Fibroblast of gingiva (primary cell): ENCODE measurements around the gene SLC35D3.
"Not testable (repeated sequence)": the region's sequence is repeated elsewhere in the genome, so short reads cannot be mapped to it uniquely, and the experiment has no call there.

Experiments
- DNase-seq: peaks from one replicate; pipeline ENCODE4 v3.0.0-alpha.2; 2011; ENCODE audit warnings: low read depth

The SLC35D3 gene

GRCh38 chr6:136921936-136922684 is at the start of gene SLC35D3:
Gene SLC35D3 (plus strand): TSS chr6:136922301. CDS start chr6:136922429, 128 bp downstream.
- DNase-seq = no peak

- DNase-seq = no peak
Observed at GRCh38 chr6:136873748-136874147, 48.4 kb upstream of the SLC35D3 start.

- not testable (repeated sequence) for DNase-seq
Observed at GRCh38 chr6:136876469-136876868, 45.6 kb upstream of the SLC35D3 start.

- no peak for DNase-seq
Observed at GRCh38 chr6:136880748-136881460, 41.2 kb upstream of the SLC35D3 start.

- no peak for DNase-seq
Observed at GRCh38 chr6:136886091-136886490, 36.0 kb upstream of the SLC35D3 start.

GRCh38 chr6:136887953-136888352 is 34.1 kb upstream of the SLC35D3 start:
- no peak for DNase-seq

- DNase-seq = peak; percentile 19
Observed at GRCh38 chr6:136889271-136890193, 32.6 kb upstream of the SLC35D3 start.

- no peak for DNase-seq
Observed at GRCh38 chr6:136890194-136890839, 31.8 kb upstream of the SLC35D3 start.

- DNase-seq = no peak
Observed at GRCh38 chr6:136890986-136891385, 31.1 kb upstream of the SLC35D3 start.

- DNase-seq = no peak
Observed at GRCh38 chr6:136893187-136893586, 28.9 kb upstream of the SLC35D3 start.

GRCh38 chr6:136895901-136896300 is 26.2 kb upstream of the SLC35D3 start:
- no peak for DNase-seq

- DNase-seq = no peak
Observed at GRCh38 chr6:136897071-136897470, 25.0 kb upstream of the SLC35D3 start.

- DNase-seq = no peak
Observed at GRCh38 chr6:136901212-136901784, 20.8 kb upstream of the SLC35D3 start.

- DNase-seq = not testable (repeated sequence)
Observed at GRCh38 chr6:136904477-136904876, 17.6 kb upstream of the SLC35D3 start.

- DNase-seq = no peak
Observed at GRCh38 chr6:136914947-136915346, 7.2 kb upstream of the SLC35D3 start.

GRCh38 chr6:136918706-136919105 is 3.4 kb upstream of the SLC35D3 start:
- no peak for DNase-seq

GRCh38 chr6:136920216-136920615 is 1.9 kb upstream of the SLC35D3 start:
- DNase-seq = no peak

GRCh38 chr6:136920671-136921380 is 1.3 kb upstream of the SLC35D3 start:
- DNase-seq = no peak

- DNase-seq = no peak
Observed at GRCh38 chr6:136921381-136921935, 643 bp upstream of the SLC35D3 start.

- DNase-seq = no peak
Observed at GRCh38 chr6:136922685-136923006, 545 bp downstream of the SLC35D3 start.
